Measurements from ENCODE around the gene SLC41A2. TPM values are rescaled to one million over a fixed set of nuclear protein-coding genes. Genes with fewer than 3 reads are reported as not detected.

The SLC41A2 gene
- total RNA-seq, 6 experiments from 2014 or later = 6.7 to 9.4 (median 7.6) TPM

GRCh38 chr12:104971306-104971705 lies 13.2 kb upstream of the SLC41A2 start:
- Mint-ChIP-seq H3K27me3 (ENCODE audit: insufficient read depth) (0 out of 2 replicates have a peak, but pooled peaks cover 4% of the 10 kb centered on the region), H3K4me1 (ENCODE audit: low read depth) (peaks cover 27% of the 10 kb centered on the region), H3K4me3 (no peak overlapping the region), H3K9me3 (no peaks in the 10 kb centered on the region; the same call in 1 of the 2 replicates), H3K27ac (no peak overlapping the region), H3K36me3 (ENCODE audit: low read depth) (no peaks in the 10 kb centered on the region)
- no peak for TF ChIP-seq CTCF (IDR thresholded peaks at IDR 0.05)
- DNase-seq = peak; percentile 3

GRCh38 chr12:104969343-104969742 lies 11.3 kb upstream of the SLC41A2 start:
- no peak overlapping the region for H3K27ac Mint-ChIP-seq
- H3K27me3 Mint-ChIP-seq (ENCODE audit: insufficient read depth) = peaks cover 12% of the 10 kb centered on the region
- peaks cover 8% of the 10 kb centered on the region for H3K4me1 Mint-ChIP-seq (ENCODE audit: low read depth)
- no peak overlapping the region for H3K4me3 Mint-ChIP-seq
- DNase-seq = no peak
- TF ChIP-seq CTCF (IDR thresholded peaks at IDR 0.05) = no peak
- H3K36me3 Mint-ChIP-seq (ENCODE audit: low read depth) = no peaks in the 10 kb centered on the region
- H3K9me3 Mint-ChIP-seq = no peaks in the 10 kb centered on the region; the same call in 1 of the 2 replicates

GRCh38 chr12:104966677-104967076 lies 8.6 kb upstream of the SLC41A2 start:
- no peak for TF ChIP-seq CTCF (IDR thresholded peaks at IDR 0.05)
- Mint-ChIP-seq H3K36me3 (ENCODE audit: low read depth) (no peaks in the 10 kb centered on the region), H3K27me3 (ENCODE audit: insufficient read depth) (peaks cover 26% of the 10 kb centered on the region), H3K4me3 (no peak overlapping the region), H3K27ac (no peak overlapping the region), H3K9me3 (no peaks in the 10 kb centered on the region; the same call in 1 of the 2 replicates), H3K4me1 (ENCODE audit: low read depth) (peaks cover 7% of the 10 kb centered on the region)
- no peak for DNase-seq

GRCh38 chr12:104964856-104965205 lies 6.7 kb upstream of the SLC41A2 start:
- Mint-ChIP-seq H3K4me3 (no peak overlapping the region), H3K4me1 (ENCODE audit: low read depth) (peaks cover 6% of the 10 kb centered on the region), H3K9me3 (no peaks in the 10 kb centered on the region; the same call in 1 of the 2 replicates), H3K36me3 (ENCODE audit: low read depth) (no peaks in the 10 kb centered on the region), H3K27me3 (ENCODE audit: insufficient read depth) (peaks cover 26% of the 10 kb centered on the region), H3K27ac (no peak overlapping the region)
- TF ChIP-seq CTCF (IDR thresholded peaks at IDR 0.05) = no peak
- no peak for DNase-seq

GRCh38 chr12:104964167-104964855 lies 6.2 kb upstream of the SLC41A2 start:
- Mint-ChIP-seq H3K4me3 (no peak overlapping the region), H3K36me3 (ENCODE audit: low read depth) (no peaks in the 10 kb centered on the region), H3K4me1 (ENCODE audit: low read depth) (peaks cover 11% of the 10 kb centered on the region), H3K27ac (no peak overlapping the region), H3K27me3 (ENCODE audit: insufficient read depth) (peaks cover 26% of the 10 kb centered on the region), H3K9me3 (no peaks in the 10 kb centered on the region; the same call in 1 of the 2 replicates)
- TF ChIP-seq CTCF (IDR thresholded peaks at IDR 0.05) = no peak
- DNase-seq = no peak

Data from HFFc6 (cell line).